Trophoblast cell (in vitro differentiated cells and primary cell): ENCODE results near the gene CAMSAP1. TPM values are rescaled to one million over a fixed set of nuclear protein-coding genes. Genes with fewer than 3 reads are reported as not detected.
A peak's percentile ranks its signal among the peaks of the same experiment; 100 is the strongest.

ENCODE experiments used
- DNase-seq, 2 donors: peaks; one replicate each; pipeline ENCODE4 v3.0.0-alpha.2; 2016
- H2AFZ ChIP-seq: 2 replicates; pipeline ENCODE4 v1.6.1; 2013; ENCODE audit warnings: low read length, moderate library complexity, mild to moderate bottlenecking; ENCODE audit not compliant: insufficient read depth, poor library complexity
- H2AK5ac ChIP-seq: 2 replicates; pipeline ENCODE4 v1.6.1; 2013; ENCODE audit warnings: mild to moderate bottlenecking, low read length
- H2BK120ac ChIP-seq: 2 replicates; pipeline ENCODE4 v1.6.1; 2013; ENCODE audit warnings: low read length, mild to moderate bottlenecking, moderate library complexity; ENCODE audit not compliant: insufficient read depth, poor library complexity
- H2BK12ac ChIP-seq: 2 replicates; pipeline ENCODE4 v1.6.1; 2013; ENCODE audit warnings: mild to moderate bottlenecking, low read length, moderate library complexity
- H2BK5ac ChIP-seq: 2 replicates; pipeline ENCODE4 v1.6.1; 2013; ENCODE audit warnings: low read length, low read depth, moderate library complexity, mild to moderate bottlenecking; ENCODE audit not compliant: poor library complexity
- H3K14ac ChIP-seq: 2 replicates; pipeline ENCODE4 v1.6.1; 2013; ENCODE audit warnings: mild to moderate bottlenecking, low read length
- H3K18ac ChIP-seq: 2 replicates; pipeline ENCODE4 v1.6.1; 2013; ENCODE audit warnings: mild to moderate bottlenecking, low read length
- H3K23ac ChIP-seq: 2 replicates; pipeline ENCODE4 v1.6.1; 2013; ENCODE audit warnings: low read length
- H3K27ac ChIP-seq: 2 replicates; pipeline ENCODE4 v1.5.1; 2013; ENCODE audit warnings: low read depth, mild to moderate bottlenecking, inconsistent platforms, low read length, moderate library complexity
- H3K27me3 ChIP-seq: 2 replicates; pipeline ENCODE4 v1.6.1; 2013; ENCODE audit warnings: inconsistent platforms, mild to moderate bottlenecking, low read length, moderate library complexity; ENCODE audit not compliant: insufficient read depth
- H3K36me3 ChIP-seq, 2 experiments: 1 replicate in 1 of 2; 2 replicates in 1 of 2; pipeline ENCODE4 v1.6.1; 2013; ENCODE audit warnings: low read length in 2 of 2, mild to moderate bottlenecking in 2 of 2, moderate library complexity in 1 of 2; ENCODE audit not compliant: insufficient read depth in 2 of 2, control insufficient read depth in 1 of 2
- H3K4ac ChIP-seq: 2 replicates; pipeline ENCODE4 v1.6.1; 2013; ENCODE audit warnings: low read depth, mild to moderate bottlenecking, low read length, moderate library complexity
- H3K4me1 ChIP-seq, 2 experiments: 1 replicate in 1 of 2; 2 replicates in 1 of 2; pipeline ENCODE4 v1.6.1; 2013; ENCODE audit warnings: low read length in 2 of 2, mild to moderate bottlenecking in 2 of 2, moderate library complexity in 1 of 2; ENCODE audit not compliant: insufficient read depth in 2 of 2, control insufficient read depth in 1 of 2
- H3K4me2 ChIP-seq: 2 replicates; pipeline ENCODE4 v1.6.1; 2013; ENCODE audit warnings: inconsistent platforms, mild to moderate bottlenecking, low read length, moderate library complexity
- H3K4me3 ChIP-seq: 2 replicates; pipeline ENCODE4 v1.5.1; 2013; ENCODE audit warnings: mild to moderate bottlenecking, low read depth, low read length, inconsistent platforms
- H3K79me1 ChIP-seq: one replicate; pipeline ENCODE4 v1.6.1; 2013; ENCODE audit warnings: low read length
- H3K79me2 ChIP-seq: 2 replicates; pipeline ENCODE4 v1.6.1; 2013; ENCODE audit warnings: low read length, mild to moderate bottlenecking; ENCODE audit not compliant: control insufficient read depth, insufficient read depth, poor library complexity
- H3K9ac ChIP-seq: 2 replicates; pipeline ENCODE4 v1.6.1; 2013; ENCODE audit warnings: mild to moderate bottlenecking, low read length
- H3K9me3 ChIP-seq: 2 replicates; pipeline ENCODE4 v1.6.1; 2013; ENCODE audit warnings: low read depth, mild to moderate bottlenecking, control low read depth, inconsistent platforms, low read length; ENCODE audit not compliant: insufficient read depth
- H4K12ac ChIP-seq: 2 replicates; pipeline ENCODE4 v1.6.1; 2013; ENCODE audit warnings: low read depth, mild to moderate bottlenecking, low read length, moderate library complexity
- H4K8ac ChIP-seq: 2 replicates; pipeline ENCODE4 v1.6.1; 2013; ENCODE audit warnings: low read depth, mild to moderate bottlenecking, low read length, moderate library complexity
- H4K91ac ChIP-seq: one replicate; pipeline ENCODE4 v1.6.1; 2013; ENCODE audit warnings: low read depth, mild to moderate bottlenecking, low read length, moderate library complexity
- WGBS: extraction: QIAGEN DNeasy Blood & Tissue Kit; methylation state at CpG from one replicate; pipeline ENCODE4 v1.1.7; 2013; ENCODE audit warnings: missing lambda C conversion rate; ENCODE audit not compliant: insufficient read length, insufficient coverage; ENCODE audit errors: extremely low coverage; 5-methylcytosine and 5-hydroxymethylcytosine counted together
- polyA plus RNA-seq: library from polyadenylated mRNA; stranded (reverse); fragments of 200-250 nt; gene quantifications from 2 replicates; pipeline ENCODE4 v1.2.3, GENCODE V29; 2013

Gene CAMSAP1
- 19.7 and 20.9 TPM in 2 replicates for polyA plus RNA-seq

GRCh38 chr9:135907431-135908092 lies at the start of gene CAMSAP1:
CAMSAP1 (minus strand) TSS chr9:135907546; CDS start chr9:135907159, 387 bp downstream.
- Histone ChIP-seq H3K14ac (peak within 1 kb of the TSS; percentile 91), H2BK5ac (peak within 1 kb of the TSS; percentile 51), H4K91ac (peak within 1 kb of the TSS; percentile 79), H3K79me1 (peaks cover 11% of the 10 kb centered on the region), H3K9me3 (peaks cover 3% of the 10 kb centered on the region), H2BK120ac (peak within 1 kb of the TSS; percentile 54), H3K4me2 (peak within 1 kb of the TSS; percentile 84), H2BK12ac (no peak within 1 kb of the TSS), H2AK5ac (peak within 1 kb of the TSS; percentile 94), H2AFZ (peak within 1 kb of the TSS; percentile 80), H3K36me3 (peaks cover 13 to 14% of the 10 kb centered on the region in 2 experiments), H3K4ac (peak within 1 kb of the TSS; percentile 89), H3K23ac (no peak within 1 kb of the TSS), H3K18ac (peak within 1 kb of the TSS; percentile 91), H3K27ac (peak within 1 kb of the TSS; percentile 72), H3K79me2 (peaks cover 23% of the 10 kb centered on the region), H4K8ac (peak within 1 kb of the TSS; percentile 88), H3K4me1 (peaks cover 9 to 15% of the 10 kb centered on the region in 2 experiments), H4K12ac (peak within 1 kb of the TSS; percentile 92), H3K9ac (peak within 1 kb of the TSS; percentile 89), H3K4me3 (peak within 1 kb of the TSS; percentile 93), H3K27me3 (no peaks in the 10 kb centered on the region)
- DNase-seq: peak; percentile 87 to 96
- no CpG with 5 or more reads among the region's 91 CpGs for WGBS

- Histone ChIP-seq H3K23ac (no peak overlapping the region), H4K8ac (no peak overlapping the region), H2BK120ac (no peak overlapping the region), H2BK5ac (no peak overlapping the region), H3K36me3 (peaks cover 19 to 21% of the 10 kb centered on the region in 2 experiments), H3K18ac (no peak overlapping the region), H3K79me1 (peaks cover 6% of the 10 kb centered on the region), H3K4me1 (peaks cover 6 to 14% of the 10 kb centered on the region in 2 experiments), H3K4me3 (no peak overlapping the region), H3K4ac (no peak overlapping the region), H3K9ac (no peak overlapping the region), H4K12ac (no peak overlapping the region), H2BK12ac (no peak overlapping the region), H3K27me3 (no peaks in the 10 kb centered on the region), H2AFZ (no peak overlapping the region), H2AK5ac (no peak overlapping the region), H3K27ac (no peak overlapping the region), H3K9me3 (peaks cover 4% of the 10 kb centered on the region), H3K14ac (no peak overlapping the region), H3K4me2 (no peak overlapping the region), H3K79me2 (peaks cover 10% of the 10 kb centered on the region), H4K91ac (no peak overlapping the region)
- WGBS: no CpG with 5 or more reads among the region's 8 CpGs
- DNase-seq: no peak
Observed at GRCh38 chr9:135956802-135957174, 49.4 kb upstream of the CAMSAP1 start.

GRCh38 chr9:135955934-135956801 lies 48.8 kb upstream of the CAMSAP1 start:
- peak overlapping the region; percentile 1 for H3K4ac ChIP-seq
- no peak overlapping the region for H4K8ac ChIP-seq
- H3K79me2 ChIP-seq: peaks cover 10% of the 10 kb centered on the region
- no peak overlapping the region for H4K12ac ChIP-seq
- H4K91ac ChIP-seq: no peak overlapping the region
- peaks cover 4% of the 10 kb centered on the region for H3K9me3 ChIP-seq
- no peak overlapping the region for H2AFZ ChIP-seq
- H2BK120ac ChIP-seq: no peak overlapping the region
- no CpG with 5 or more reads among the region's 32 CpGs for WGBS
- H2AK5ac ChIP-seq: no peak overlapping the region
- no peak overlapping the region for H2BK12ac ChIP-seq
- peaks cover 5 to 13% of the 10 kb centered on the region in 2 experiments for H3K4me1 ChIP-seq
- H3K4me3 ChIP-seq: peak overlapping the region; percentile 5
- no peak overlapping the region for H3K4me2 ChIP-seq
- no peaks in the 10 kb centered on the region for H3K27me3 ChIP-seq
- no peak overlapping the region for H3K27ac ChIP-seq
- H3K18ac ChIP-seq: peak overlapping the region; percentile 24
- DNase-seq: no peak
- no peak overlapping the region for H3K14ac ChIP-seq
- peaks cover 19 to 21% of the 10 kb centered on the region in 2 experiments for H3K36me3 ChIP-seq
- no peak overlapping the region for H2BK5ac ChIP-seq
- peaks cover 6% of the 10 kb centered on the region for H3K79me1 ChIP-seq
- H3K23ac ChIP-seq: no peak overlapping the region
- no peak overlapping the region for H3K9ac ChIP-seq

- no peak overlapping the region for H3K27ac ChIP-seq
- DNase-seq: no peak
- WGBS: no CpG with 5 or more reads among the region's 22 CpGs
- H3K79me2 ChIP-seq: no peaks in the 10 kb centered on the region
- H3K4me2 ChIP-seq: no peak overlapping the region
- H3K4me3 ChIP-seq: no peak overlapping the region
- H4K8ac ChIP-seq: no peak overlapping the region
- no peak overlapping the region for H2BK120ac ChIP-seq
- no peak overlapping the region for H3K18ac ChIP-seq
- H2AFZ ChIP-seq: no peak overlapping the region
- H3K9me3 ChIP-seq: peaks cover 7% of the 10 kb centered on the region
- peaks cover 22 to 26% of the 10 kb centered on the region in 2 experiments for H3K4me1 ChIP-seq
- no peaks in the 10 kb centered on the region for H3K27me3 ChIP-seq
- H3K23ac ChIP-seq: no peak overlapping the region
- H3K4ac ChIP-seq: no peak overlapping the region
- no peak overlapping the region for H4K12ac ChIP-seq
- no peak overlapping the region for H3K14ac ChIP-seq
- H3K79me1 ChIP-seq: peaks cover 10% of the 10 kb centered on the region
- H3K9ac ChIP-seq: no peak overlapping the region
- no peak overlapping the region for H2BK12ac ChIP-seq
- no peak overlapping the region for H2BK5ac ChIP-seq
- H4K91ac ChIP-seq: no peak overlapping the region
- peaks cover 25 to 30% of the 10 kb centered on the region in 2 experiments for H3K36me3 ChIP-seq
- no peak overlapping the region for H2AK5ac ChIP-seq
Observed at GRCh38 chr9:135952664-135953206, 45.4 kb upstream of the CAMSAP1 start.
